WERI-Rb-1 (cell line): Measurements from ENCODE around the gene SLC2A4RG.
"Not testable (repeated sequence)": the region's sequence is repeated elsewhere in the genome, so short reads cannot be mapped to it uniquely, and the experiment has no call there.

Source experiments
- DNase-seq: peaks from one replicate; pipeline ENCODE4 v3.0.0-alpha.2; 2020
- H3K27ac ChIP-seq: fragments of 250-450 bp; sonication (Bioruptor Pico); 2 replicates; pipeline ENCODE4 v1.5.1; 2020; ENCODE audit warnings: mild to moderate bottlenecking, moderate library complexity
- H3K27me3 ChIP-seq: fragments of 250-450 bp; sonication (Bioruptor Pico); 2 replicates; pipeline ENCODE4 v1.5.1; 2021; ENCODE audit warnings: mild to moderate bottlenecking, low read depth, moderate library complexity; ENCODE audit not compliant: insufficient read depth, severe bottlenecking
- H3K36me3 ChIP-seq: fragments of 250-450 bp; sonication (Bioruptor Pico); 2 replicates; pipeline ENCODE4 v1.5.1; 2020; ENCODE audit warnings: mild to moderate bottlenecking, moderate library complexity
- H3K4me3 ChIP-seq: 2 replicates; pipeline ENCODE4 v1.5.1; 2011; ENCODE audit warnings: low read depth, mild to moderate bottlenecking, control low read depth, low read length
- H3K9me3 ChIP-seq: fragments of 250-450 bp; sonication (Bioruptor Pico); 2 replicates; pipeline ENCODE4 v1.5.1; 2021; ENCODE audit warnings: mild to moderate bottlenecking, moderate library complexity; ENCODE audit not compliant: severe bottlenecking
- TF ChIP-seq, protein P1 (sequence below): IDR thresholded peaks from 2 replicates; pipeline ENCODE4 v1.5.1; 2011; ENCODE audit warnings: low read depth, mild to moderate bottlenecking, control low read depth, inconsistent platforms, low read length

The SLC2A4RG gene

DNA sequence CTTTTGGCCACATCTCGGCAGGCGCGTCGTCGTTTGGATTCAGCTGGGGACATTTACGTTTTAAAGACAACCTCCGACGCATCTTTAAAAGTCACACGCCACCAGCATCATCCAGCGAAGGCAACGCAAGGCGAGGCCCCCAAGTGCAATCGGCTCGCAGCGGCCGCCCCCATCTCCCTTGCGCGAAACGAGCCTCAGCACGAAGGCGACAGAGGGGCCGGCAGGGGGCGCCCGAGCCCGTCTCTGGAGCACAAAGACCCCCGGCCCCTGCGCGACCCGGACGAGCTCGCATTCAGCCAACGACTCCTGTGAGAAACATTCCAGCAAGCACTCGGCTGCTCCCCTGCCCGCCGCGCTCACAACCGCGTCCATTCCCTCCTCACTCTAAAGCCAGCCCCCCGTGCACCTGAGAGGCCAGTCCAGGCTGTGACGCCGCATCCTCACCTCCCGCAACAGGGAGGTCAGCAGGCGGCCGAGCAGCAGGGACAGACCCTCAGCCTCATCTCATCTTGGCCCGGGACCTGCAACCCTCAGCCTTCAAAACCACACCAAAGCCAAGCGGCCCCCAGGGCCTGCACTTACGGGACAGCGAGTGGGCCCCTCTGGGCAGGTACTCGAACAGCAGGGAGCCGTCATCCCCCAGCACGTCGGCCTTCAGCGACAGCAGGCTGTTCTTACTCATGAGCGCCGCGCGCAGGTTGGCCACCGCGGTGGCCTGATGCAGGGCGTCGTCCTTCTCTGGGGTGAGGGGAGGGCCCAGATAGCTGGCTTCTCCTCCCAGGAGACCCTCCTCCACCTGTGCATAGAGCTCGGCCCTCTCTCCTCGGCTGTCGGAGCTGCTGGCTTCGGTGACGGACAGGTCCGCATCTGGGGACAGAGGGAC lies 35.8 kb downstream of the SLC2A4RG start:
- peak; percentile 29 for DNase-seq
- no peak overlapping the region for H3K27ac ChIP-seq

DNA sequence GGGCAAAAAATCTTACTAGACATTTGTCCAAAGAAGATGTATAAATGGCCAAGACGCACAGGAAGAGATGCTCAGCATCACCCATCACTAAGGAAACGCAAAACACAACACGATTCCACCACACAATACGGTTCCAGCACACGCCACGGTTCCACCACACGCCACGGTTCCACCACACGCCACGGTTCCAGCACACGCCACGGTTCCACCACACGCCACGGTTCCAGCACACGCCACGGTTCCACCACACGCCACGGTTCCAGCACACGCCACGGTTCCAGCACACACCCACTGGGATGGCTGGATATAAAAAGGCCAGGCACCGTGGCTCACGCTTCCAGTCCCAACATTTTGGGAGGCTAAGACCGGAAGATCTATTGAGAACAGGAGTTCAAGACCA lies 37.3 kb downstream of the SLC2A4RG start:
- H3K27me3 ChIP-seq, H3K36me3 ChIP-seq, H3K27ac ChIP-seq, H3K9me3 ChIP-seq, H3K4me3 ChIP-seq, DNase-seq: not testable (repeated sequence)

More for the DNA sequence above, 35.8 kb downstream of the SLC2A4RG start:
- H3K9me3 ChIP-seq, result no peaks in the 10 kb centered on the region
- no peaks in the 10 kb centered on the region for H3K36me3 ChIP-seq
- H3K27me3 ChIP-seq, result no peaks in the 10 kb centered on the region
- H3K4me3 ChIP-seq, result no peak overlapping the region
- TF ChIP-seq, protein P1, sequence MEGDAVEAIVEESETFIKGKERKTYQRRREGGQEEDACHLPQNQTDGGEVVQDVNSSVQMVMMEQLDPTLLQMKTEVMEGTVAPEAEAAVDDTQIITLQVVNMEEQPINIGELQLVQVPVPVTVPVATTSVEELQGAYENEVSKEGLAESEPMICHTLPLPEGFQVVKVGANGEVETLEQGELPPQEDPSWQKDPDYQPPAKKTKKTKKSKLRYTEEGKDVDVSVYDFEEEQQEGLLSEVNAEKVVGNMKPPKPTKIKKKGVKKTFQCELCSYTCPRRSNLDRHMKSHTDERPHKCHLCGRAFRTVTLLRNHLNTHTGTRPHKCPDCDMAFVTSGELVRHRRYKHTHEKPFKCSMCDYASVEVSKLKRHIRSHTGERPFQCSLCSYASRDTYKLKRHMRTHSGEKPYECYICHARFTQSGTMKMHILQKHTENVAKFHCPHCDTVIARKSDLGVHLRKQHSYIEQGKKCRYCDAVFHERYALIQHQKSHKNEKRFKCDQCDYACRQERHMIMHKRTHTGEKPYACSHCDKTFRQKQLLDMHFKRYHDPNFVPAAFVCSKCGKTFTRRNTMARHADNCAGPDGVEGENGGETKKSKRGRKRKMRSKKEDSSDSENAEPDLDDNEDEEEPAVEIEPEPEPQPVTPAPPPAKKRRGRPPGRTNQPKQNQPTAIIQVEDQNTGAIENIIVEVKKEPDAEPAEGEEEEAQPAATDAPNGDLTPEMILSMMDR, result peak; percentile 65

DNA sequence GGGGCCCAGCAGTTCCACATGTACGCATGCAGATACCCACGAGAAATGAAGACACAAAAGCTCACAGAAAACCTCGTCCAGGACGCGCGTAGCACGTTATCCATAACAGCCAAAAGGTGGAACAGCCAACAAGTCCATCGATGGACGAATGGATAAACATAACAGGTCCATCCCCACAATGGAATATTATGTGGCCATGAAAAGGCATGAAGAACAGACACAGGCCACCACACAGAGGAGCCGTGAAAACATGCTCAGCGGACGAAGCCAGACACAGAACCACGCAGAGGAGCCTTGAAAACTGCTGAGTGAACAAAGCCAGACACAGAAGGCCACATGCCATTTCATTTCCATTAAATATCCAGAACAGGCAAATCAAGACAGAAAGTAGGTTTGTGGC lies 38.0 kb downstream of the SLC2A4RG start:
- H3K27ac ChIP-seq, result no peak overlapping the region
- no peaks in the 10 kb centered on the region for H3K27me3 ChIP-seq
- no peak for DNase-seq
- no peak overlapping the region for H3K4me3 ChIP-seq
- no peaks in the 10 kb centered on the region for H3K36me3 ChIP-seq
- no peaks in the 10 kb centered on the region for H3K9me3 ChIP-seq
- TF ChIP-seq, protein P1, result no peak

DNA sequence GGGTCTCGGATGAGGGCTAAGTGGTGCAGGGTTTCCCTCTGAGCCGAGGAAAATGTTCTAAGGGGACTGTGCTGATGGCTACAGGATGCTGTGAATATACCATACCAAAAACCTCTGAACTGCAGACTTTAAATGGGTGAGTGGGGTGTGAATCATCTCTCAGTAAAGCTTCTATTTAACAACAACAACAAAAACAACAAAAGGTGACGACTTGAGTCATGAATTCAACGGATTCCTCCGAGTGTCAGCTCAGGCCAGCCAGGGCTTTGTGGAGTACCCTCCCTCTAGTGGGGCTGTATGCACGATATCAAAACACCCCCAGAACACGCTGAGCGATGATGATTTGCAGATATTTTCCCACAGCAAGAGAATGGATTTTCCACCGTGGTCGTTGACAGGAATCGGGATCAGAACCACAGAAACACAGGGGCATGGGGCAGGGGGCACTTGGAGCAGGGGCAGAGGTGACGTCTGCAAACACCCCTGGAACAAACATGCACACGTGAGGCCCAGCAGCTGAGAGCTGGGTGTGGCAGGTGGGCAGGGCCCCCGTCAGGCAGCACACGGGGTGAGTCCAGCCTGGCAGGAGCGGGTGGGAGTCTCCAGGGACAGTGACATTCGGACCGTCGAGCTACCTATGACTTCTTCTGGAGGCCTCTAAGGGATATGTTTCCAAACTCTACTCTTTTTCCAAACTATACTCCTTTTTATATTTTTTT lies 38.6 kb downstream of the SLC2A4RG start:
- no peaks in the 10 kb centered on the region for H3K9me3 ChIP-seq
- H3K36me3 ChIP-seq, result no peaks in the 10 kb centered on the region
- H3K27me3 ChIP-seq, result no peaks in the 10 kb centered on the region
- DNase-seq, result no peak
- TF ChIP-seq, protein P1, result no peak
- H3K27ac ChIP-seq, result no peak overlapping the region
- no peak overlapping the region for H3K4me3 ChIP-seq

DNA sequence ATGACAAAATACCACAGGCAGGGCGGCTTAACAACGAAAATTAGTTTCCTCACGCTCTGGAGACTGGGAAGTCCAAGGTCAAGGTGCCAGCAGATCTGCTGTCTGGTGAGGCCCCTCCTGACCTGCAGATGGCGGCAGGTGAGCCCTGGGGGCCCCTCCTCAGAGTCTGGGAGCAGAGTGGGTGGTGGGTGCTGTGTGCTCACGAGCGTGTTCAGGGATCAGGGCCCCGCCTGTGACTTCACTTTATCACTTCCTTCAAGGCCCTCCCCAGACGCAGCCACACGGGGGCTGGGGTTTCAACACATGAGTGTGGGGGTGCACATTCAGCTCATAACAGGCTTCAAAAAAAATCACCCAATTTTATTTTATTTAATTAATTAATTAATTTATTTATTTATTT lies 39.3 kb downstream of the SLC2A4RG start:
- TF ChIP-seq, protein P1, result 0 out of 2 replicates have a peak, but pooled peaks have one; percentile 17
- no peak for DNase-seq

DNA sequence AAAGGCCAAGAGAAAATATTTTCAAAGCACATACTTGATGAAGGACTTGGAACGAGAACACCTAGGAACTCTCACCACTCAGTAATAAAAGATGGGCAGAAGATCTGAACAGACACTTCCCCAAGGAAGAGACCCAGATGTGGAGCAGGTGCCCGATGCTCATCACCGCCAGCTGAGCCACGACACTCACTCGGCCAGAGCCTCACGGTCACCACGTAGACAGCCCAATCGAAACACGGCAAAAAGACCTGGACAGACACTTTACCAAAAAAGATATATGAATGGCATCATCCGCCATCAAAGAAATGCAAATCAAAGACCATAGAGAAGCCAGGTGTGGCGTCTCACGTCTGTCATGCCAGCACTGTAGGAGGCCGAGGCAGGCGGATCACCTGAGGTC lies 41.6 kb downstream of the SLC2A4RG start:
- H3K27ac ChIP-seq, result no peak overlapping the region
- TF ChIP-seq, protein P1, result no peak
- H3K27me3 ChIP-seq, result no peaks in the 10 kb centered on the region
- no peak overlapping the region for H3K4me3 ChIP-seq
- no peaks in the 10 kb centered on the region for H3K36me3 ChIP-seq
- H3K9me3 ChIP-seq, result no peaks in the 10 kb centered on the region
- DNase-seq, result no peak

More for the DNA sequence above, 39.3 kb downstream of the SLC2A4RG start:
- no peaks in the 10 kb centered on the region for H3K9me3 ChIP-seq
- H3K27ac ChIP-seq, result no peak overlapping the region
- no peaks in the 10 kb centered on the region for H3K27me3 ChIP-seq
- H3K36me3 ChIP-seq, result no peaks in the 10 kb centered on the region
- no peak overlapping the region for H3K4me3 ChIP-seq
